HG02938 (cell line): ENCODE results near the gene ARID2.

Experiments
- ATAC-seq: cut with Tn5 transposase; IDR thresholded peaks from one replicate; pipeline ENCODE4 v1.9.1; 2021; ENCODE audit warnings: mild to moderate bottlenecking, moderate library complexity; ENCODE audit not compliant: unreplicated experiment

ARID2 gene

DNA sequence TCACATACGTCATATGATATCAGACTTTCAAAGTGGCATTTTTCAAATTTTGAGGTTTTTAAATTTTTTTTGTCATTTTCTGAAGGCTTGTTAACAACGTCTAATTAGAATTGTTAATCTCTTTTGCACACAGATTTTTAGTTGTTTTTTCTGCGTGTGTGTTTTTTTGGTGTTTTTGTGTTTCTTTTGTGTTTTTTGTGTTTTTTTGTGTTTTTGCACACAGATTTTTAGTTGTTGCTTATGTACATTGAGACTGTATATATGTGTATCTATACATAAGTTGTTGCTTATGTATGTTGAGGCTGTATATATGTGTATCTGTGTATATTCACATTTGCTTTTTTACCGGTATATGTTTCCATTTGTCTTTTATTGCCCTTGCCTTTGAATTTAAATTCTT lies 30.8 kb downstream of the ARID2 start:
- no peak for ATAC-seq

DNA sequence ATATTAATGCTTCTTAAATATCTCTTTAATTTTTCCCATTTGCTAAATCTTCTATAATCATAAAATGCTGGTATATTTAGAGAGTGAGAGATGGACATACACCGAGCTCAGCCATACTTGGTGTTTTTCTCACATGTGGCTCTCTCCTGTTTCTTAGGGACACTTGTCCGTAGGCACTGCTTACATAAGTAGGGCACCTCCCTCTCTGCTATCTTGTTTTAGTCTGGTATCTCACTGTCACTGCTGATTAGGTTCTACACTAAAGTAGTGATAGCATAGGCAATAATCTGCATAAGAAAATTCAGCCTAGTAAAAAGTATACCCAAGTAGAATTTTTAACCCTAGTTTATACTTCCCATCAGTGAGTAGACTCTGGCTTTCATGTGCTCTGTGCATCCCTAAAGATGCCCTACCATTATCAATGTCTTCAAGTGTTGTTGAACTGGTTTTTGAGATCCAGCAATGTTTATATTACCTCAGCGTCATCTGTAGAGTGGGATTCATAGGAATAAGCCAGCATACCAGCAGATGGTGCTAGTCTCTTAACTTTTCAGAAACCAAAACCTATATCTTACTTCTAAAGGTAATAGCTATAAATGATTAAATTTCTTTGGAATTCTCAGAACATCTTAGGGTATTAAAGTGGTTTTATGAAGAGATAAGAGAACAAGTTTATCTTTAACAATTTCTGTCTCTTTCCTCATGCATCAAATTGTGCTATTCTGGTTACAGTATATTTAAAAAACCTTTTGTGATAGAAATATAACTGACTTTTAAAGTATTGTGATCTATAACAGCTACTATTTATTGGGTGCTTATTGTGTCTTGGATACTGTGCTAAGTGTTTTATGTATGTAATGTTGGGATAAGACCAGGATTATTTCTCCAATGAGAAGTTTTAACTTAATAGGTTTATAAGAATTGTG lies 32.9 kb downstream of the ARID2 start:
- peak; percentile 47 for ATAC-seq

DNA sequence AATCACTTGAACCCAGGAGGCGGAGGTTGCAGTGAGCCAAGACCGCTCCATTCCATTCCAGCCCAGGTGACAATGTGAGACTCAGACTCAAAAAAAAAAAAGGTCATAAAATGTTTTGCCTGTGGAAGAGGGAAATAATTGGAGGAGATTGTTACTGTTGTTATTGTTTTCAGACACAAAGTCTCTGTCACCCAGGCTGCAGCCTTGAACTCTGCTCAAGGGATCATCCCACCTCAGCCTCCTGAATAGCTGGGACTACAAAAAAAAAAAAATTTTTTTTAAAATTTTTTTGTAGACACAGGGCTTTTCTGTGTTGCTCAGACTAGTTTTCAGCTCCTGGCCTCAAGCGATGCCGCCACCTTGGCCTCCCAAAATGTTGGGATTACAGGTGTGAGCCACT lies 33.9 kb downstream of the ARID2 start:
- no peak for ATAC-seq

DNA sequence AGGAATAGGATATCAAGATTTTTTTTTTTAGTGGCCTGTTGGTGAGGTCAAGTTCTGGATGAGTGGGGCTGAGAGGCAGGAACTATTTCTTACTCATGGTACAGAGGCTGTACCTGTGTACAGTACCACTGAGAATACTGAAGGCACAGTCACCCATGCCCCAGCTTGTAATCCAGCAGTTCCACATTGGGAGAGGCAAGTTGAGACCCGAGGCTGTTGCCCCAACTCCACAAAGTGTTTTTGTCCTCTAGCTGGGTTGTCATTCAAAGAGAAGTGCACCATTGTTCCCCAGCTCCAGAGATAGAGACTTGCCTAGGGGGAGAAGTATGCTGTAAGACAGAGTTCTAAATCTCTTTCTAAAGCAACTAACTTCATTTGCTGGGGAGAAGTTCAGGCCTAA lies 38.7 kb downstream of the ARID2 start:
- ATAC-seq = no peak

DNA sequence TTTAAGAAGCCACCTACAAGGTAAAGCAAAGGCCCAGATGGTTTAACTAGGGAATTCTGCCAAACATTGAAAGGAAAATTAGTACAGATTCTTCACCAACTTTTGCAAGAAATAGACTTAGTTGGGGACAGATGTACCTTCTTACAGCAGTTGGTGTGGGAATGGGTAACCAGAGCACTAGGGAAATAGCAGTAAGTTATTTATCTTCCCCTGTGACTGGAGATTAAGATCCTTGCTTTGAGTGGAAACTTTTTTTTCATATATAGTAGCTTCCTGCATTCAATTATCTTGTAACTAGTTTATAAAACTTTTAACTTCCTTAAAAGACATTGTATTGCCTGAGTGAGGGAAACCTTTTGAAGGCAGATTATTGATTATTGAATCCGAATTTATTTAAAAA lies 44.2 kb downstream of the ARID2 start:
- ATAC-seq = no peak

DNA sequence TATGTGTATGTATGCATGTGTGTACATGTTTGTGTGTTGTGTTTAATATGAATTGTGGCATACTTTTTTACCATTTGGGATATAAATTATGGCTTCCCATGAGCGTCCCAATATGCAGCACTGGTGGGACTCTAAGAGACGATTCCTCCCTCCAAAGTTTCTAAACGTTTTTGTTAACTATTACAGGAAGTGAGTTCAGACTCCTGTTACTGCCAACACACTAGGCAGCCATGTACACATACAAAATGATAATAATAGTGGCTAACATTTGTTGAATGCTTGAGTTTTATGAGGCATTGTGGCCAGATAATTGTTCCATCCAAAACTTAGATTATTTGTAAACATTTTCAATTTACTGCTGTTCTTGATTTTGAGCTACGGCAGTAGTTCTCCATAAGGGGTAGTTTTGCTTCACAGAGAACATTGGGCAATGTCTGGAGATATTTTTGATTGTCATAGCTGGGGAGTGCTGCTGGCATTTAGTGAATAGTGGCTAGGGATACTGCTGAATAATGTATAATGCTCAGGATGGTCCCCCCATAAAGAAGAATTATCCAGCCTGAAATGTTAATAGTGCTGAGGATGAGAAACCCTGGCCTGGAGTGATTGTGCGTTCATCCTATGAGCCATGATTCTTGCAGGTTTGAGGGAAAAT lies 45.1 kb downstream of the ARID2 start:
- ATAC-seq = no peak

DNA sequence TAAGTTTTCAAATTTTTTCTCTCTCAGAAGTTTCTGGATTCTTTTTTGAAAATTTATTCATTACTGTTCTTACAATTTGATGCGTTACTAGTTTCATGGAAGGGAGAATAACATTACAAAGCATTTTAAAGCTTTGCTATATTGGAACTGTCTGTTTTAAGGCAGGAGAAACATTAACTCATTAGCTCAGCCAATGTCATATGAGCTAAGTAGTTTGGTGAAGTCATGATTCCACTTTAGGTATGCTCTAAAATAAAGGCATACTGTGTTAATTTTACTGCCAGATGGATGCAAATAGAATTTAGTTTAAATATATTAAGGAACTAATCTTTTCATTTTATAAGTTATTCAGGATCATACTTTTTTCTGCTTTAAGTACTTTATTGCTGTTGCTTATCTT lies 46.0 kb downstream of the ARID2 start:
- ATAC-seq = no peak

DNA sequence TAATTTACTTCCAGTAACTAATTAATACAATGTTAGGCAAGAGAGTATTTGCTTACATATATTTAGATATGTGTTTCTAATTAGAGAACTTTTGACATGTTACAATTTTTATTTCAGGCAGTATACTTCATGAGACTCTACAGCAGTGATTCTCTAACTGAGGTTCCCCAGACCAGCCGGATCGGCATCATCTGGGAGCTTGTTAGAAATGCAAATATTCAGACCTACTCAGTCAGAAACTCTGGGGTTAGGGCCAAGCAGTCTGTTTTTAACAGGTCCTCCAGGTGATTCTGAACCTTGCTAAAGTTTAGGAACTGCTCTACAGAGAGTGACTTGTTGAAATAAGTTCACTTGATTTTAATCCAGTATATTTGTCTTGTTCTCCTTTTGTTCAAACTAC lies 46.5 kb downstream of the ARID2 start:
- no peak for ATAC-seq

DNA sequence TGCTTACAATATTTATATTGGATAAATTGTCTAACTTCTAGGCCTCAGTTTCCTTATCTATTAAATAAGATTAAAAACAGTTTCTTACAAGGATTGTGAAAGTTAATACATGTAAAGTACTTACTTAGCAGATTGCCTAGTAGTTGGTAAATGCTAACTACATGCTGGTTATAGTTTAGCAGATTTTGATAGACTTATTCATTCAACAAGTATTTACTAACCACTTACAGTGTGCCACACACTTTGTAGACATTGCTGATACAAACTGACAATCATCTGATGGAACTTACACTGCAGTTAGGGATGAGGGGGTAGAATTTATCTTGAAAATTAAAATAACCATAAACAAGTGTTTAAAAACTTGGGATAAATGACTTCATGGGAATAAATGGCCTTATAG lies 50.4 kb downstream of the ARID2 start:
- no peak for ATAC-seq

DNA sequence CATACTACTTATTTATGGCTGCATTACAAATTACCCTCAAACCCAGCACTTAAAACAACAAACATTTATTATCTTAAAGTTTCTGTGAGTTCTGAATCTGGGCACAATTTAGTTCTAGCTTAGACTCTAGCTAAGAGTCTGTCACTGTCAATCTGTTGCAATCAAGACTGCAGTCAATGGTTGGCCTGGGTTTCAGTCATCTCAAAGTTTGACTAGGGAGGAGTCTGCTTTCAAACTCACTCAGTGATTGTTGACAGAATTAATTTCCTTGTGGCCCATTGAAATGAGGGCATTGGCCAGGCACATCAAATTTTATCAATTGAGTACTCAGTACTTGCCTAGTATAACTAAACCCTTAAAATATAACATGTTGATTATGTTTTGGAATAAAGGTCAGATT lies 51.6 kb downstream of the ARID2 start:
- no peak for ATAC-seq

DNA sequence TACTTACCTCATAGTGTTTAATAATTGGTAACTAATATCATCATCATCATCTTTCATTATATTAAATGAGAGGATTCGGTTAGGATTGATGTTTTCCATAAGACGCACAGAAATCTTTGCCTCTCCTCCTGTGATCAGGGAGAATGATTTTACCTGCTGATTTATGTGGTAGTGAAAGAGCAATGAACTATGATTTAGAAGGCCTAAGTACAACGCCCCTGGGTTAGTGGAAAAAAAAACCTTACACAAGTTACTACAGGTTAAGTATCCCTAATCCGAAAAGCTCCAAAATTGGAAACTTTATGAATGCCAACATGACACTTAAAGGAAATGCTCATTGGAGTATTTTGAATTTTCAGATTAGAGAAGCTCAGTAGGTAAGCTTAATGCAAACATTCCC lies 55.8 kb downstream of the ARID2 start:
- ATAC-seq = no peak

DNA sequence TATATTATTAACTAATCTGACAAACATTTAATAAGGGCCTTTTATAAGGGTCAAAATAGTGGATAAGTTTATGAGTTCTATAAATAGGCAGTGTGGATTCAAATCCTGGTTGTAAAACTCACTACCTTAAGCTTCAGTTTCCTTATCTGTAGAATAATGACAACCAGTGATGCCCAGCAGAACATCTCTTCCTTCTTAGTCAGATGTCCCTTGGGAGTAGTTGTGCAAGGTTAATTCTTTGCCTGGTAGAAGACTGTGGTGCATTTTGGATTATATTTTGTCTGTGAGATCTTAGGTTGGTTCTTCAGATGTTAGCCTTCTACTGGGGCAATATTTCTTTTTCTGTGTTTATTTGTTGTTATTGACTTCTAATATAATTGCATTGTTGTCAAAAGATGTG lies 59.5 kb downstream of the ARID2 start:
- no peak for ATAC-seq

DNA sequence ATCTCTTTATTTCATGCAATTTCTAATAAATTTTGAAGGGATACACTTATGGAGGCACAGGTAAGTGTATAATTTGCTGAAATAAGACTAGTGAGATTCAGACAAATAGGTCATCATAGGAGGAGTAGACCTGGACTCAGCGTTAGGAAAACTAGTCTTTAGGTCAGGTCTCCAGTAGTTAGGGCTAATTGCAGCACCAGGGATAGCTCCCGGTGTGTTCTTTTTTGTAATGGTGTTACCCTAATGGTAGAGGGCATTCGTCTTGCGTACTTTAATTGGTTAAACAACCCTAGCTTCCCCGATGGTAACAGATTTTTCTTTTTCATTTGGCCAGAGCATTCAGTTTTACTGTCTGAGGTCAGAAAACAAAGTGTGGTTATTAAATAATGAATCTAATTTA lies 64.9 kb downstream of the ARID2 start:
- no peak for ATAC-seq

DNA sequence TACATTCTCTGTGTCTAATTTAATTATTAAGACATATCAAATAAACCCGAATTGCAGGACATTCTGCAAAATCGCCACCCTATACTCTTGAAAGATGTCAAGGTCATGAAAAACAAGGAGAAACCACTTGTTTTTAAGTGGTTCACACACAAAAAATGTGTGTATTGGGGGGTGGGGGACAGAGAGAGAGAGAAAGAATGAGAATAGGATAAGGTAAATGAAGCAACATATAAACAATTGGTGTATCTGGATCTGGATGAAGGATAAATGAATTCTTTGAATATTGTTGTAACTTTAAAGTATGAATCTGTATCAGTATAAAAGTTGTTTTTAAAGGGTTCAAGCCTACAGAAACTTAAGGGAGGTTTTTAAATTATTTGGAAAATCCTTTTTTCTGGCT lies 72.1 kb downstream of the ARID2 start:
- ATAC-seq = no peak

DNA sequence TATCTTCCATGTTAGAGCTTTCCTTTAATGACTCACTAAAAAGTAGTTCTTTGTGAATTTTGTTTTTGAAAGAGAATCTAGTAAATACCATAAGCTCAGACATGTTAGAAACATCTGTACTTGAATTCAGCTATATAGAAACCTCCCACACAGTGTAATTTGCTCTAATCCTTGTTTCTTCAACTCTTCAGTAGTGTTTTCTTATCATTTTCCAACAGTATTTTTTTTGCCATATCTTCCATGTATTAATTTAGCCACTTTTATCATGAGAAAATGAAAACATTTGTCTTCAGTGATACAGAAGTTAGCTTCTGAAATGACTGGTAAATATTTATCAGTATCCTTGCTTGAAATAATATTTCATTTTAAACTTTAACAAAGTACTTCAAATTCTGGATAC lies 73.6 kb downstream of the ARID2 start:
- ATAC-seq = no peak

DNA sequence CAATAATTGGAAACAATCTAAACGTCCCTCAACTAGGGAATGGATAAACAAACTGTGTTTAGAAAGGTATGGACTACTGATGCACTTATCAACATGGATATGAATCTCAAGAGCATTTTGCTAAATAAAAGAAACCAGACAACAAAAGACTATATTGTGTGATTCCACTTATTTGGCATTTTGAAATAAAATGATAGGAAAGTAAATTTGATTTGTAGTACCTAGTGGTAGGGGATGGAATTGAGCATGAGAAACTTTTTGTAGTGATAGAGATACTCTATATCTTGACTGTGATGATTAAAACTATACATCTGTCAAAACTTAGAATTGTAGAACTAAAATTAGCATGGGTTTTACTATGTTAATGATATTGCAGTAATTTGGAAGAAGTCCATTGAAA lies 87.1 kb downstream of the ARID2 start:
- no peak for ATAC-seq

DNA sequence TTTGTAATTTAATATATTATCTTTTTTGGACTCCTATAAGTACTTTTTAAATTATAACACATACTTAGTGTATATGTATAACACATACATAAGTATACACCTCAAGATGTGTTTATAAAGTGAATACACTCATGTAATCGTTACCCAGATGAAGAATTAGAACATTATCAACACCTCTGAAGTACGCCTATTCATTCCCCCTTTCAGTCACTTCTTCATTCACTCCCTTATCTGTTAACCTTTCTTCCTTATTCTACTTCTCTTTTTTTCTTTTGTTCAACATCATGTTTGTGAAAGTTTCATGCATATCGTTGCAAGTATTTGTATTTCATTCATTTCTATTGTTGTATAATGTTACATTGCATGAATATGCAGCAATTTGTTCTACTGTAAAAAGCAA lies 98.5 kb downstream of the ARID2 start:
- no peak for ATAC-seq

DNA sequence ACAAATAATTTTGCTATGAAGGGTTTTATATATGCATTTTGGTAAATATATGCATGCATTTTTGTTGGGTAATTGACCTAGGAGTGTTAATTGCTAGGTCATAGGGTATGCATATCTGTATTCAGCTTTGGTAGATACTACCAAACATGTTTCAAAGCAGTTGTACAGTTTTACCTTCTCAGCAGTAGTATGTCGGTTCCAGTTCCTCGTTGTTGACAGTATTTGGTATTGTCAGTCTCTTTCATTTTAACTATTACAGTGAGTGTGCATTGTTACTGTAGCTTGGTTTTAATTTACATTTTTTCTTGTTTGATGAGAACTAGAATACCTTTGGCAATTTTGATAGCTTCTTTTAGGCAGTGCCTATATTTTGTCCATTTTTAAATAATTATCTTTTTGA lies 98.9 kb downstream of the ARID2 start:
- ATAC-seq = peak; percentile 61

DNA sequence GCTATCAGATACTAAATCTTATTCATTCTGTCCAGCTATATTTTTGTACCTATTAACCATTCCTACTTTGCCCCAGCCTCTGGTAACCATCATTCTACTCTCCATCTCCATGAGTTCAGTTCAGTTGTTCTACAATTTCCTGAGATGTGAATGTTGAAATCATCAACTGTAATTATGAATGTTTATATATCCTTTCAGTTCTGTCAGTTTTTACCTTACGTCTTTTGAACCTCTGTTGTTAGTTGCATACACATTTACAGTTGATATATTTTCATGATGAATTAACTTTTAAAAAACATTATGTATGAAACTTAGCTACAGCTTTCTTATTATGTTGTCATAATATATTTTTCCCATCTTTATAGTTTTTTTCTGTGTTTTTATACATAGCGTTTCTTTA lies 102.1 kb downstream of the ARID2 start:
- no peak for ATAC-seq

DNA sequence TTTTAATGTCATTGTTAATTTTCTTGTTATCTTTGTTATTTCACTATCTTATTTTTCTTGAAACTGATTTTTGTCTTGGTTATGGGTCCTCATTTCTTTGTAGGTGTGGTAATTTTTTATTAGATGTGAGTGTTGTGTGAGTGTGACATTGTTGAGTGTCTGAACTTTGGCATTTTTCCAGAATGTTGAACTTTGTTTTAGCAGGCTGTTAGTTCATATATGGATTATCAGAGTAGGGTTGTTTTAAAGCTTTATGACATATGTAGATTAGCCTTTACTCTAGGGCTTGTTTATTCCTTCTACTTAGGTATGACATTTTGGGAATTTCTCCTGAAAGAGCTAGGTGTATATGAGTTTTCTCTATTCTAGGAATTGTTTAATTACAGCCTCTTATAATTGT lies 103.9 kb downstream of the ARID2 start:
- ATAC-seq = no peak

DNA sequence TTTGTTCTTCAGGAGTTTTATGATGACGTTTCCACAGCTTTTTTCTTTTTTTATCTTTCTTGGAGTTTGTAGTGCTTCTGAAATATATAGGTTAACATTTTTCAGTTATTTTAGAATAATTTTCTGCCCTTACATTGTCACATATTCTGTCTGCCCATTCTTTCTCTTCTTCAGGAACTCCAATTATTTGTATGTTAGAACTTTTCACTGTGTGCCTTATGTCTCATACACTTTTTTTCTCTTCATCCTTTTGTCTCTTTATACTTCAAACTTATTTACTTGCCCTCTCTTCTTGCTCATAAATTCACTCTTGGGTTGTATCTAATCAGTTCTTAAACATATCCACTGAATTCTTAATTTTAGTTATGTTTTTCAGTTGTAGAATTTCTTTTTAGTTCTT lies 105.3 kb downstream of the ARID2 start:
- ATAC-seq = no peak

DNA sequence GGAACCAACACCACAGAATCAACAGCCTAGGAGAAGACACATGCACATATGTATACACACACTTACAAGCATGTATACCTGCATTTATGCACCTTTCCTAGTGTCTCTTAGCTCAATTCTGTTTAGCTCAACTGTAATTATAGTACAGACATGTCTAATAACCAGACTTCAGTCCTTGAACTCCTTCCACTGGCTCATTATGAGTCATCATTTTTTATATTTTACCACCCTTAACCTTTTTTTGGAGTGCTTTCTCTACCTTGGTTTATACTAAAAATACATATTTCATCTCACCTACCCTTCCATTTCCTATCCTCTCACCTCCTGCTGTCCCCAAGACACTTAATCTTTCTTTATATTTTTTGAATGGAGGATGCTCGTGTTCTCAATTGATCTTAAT lies 110.4 kb downstream of the ARID2 start:
- ATAC-seq = no peak

DNA sequence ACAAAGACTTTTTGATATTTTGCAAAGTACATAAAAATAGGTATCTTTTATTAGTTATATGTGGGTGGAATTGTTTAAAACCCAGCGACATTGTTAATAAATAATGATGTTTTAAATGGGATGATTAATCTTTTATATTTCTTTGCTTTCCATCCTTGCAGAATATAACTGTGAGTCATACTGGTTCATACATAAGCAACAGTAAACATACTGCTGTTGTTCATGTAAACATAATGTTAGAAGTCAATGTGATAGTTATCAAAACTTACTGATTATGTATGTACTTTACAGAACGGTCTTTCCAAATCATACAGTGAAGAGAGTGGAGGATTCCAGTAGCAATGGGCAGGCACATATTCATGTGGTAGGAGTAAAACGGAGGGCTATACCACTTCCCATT lies 119.8 kb downstream of the ARID2 start:
- no peak for ATAC-seq
